Embryonic facial prominence (tissue), 1 donor: Measurements from ENCODE around the gene HEATR1.
"Not testable (repeated sequence)": the region's sequence is repeated elsewhere in the genome, so short reads cannot be mapped to it uniquely, and the experiment has no call there.

Experiments used
- DNase-seq: peaks from one replicate; pipeline ENCODE4 v3.0.0-alpha.2; 2016; ENCODE audit errors: extremely low spot score

Gene HEATR1

GRCh38 chr1:236581528-236581927 lies 22.8 kb downstream of the HEATR1 start:
- DNase-seq = no peak

- DNase-seq = not testable (repeated sequence)
Observed at GRCh38 chr1:236580404-236580803, 23.9 kb downstream of the HEATR1 start.

GRCh38 chr1:236578661-236579060 lies 25.7 kb downstream of the HEATR1 start:
- DNase-seq = no peak

GRCh38 chr1:236577041-236577440 lies 27.3 kb downstream of the HEATR1 start:
- DNase-seq = not testable (repeated sequence)

GRCh38 chr1:236576004-236576403 lies 28.3 kb downstream of the HEATR1 start:
- no peak for DNase-seq

- no peak for DNase-seq
Observed at GRCh38 chr1:236575523-236575922, 28.8 kb downstream of the HEATR1 start.

- DNase-seq = no peak
Observed at GRCh38 chr1:236568285-236568894, 35.9 kb downstream of the HEATR1 start.

GRCh38 chr1:236565530-236565929 lies 38.8 kb downstream of the HEATR1 start:
- no peak for DNase-seq

GRCh38 chr1:236561976-236562375 lies 42.3 kb downstream of the HEATR1 start:
- no peak for DNase-seq

- no peak for DNase-seq
Observed at GRCh38 chr1:236560213-236560771, 44.0 kb downstream of the HEATR1 start.

GRCh38 chr1:236558846-236559245 lies 45.5 kb downstream of the HEATR1 start:
- DNase-seq = no peak

GRCh38 chr1:236558081-236558480 lies 46.2 kb downstream of the HEATR1 start:
- no peak for DNase-seq

GRCh38 chr1:236556606-236557005 lies 47.7 kb downstream of the HEATR1 start:
- DNase-seq = no peak

GRCh38 chr1:236553370-236553769 lies 50.9 kb downstream of the HEATR1 start:
- DNase-seq = no peak

GRCh38 chr1:236552901-236553300 lies 51.4 kb downstream of the HEATR1 start:
- DNase-seq = no peak

GRCh38 chr1:236552096-236552495 lies 52.2 kb downstream of the HEATR1 start:
- DNase-seq = no peak

- DNase-seq = no peak
Observed at GRCh38 chr1:236550961-236551851, 53.1 kb downstream of the HEATR1 start.

- no peak for DNase-seq
Observed at GRCh38 chr1:236548452-236548851, 55.9 kb downstream of the HEATR1 start.

GRCh38 chr1:236545621-236546169 lies 58.6 kb downstream of the HEATR1 start:
- DNase-seq = no peak

- no peak for DNase-seq
Observed at GRCh38 chr1:236543065-236543669, 61.1 kb downstream of the HEATR1 start.

- DNase-seq = no peak
Observed at GRCh38 chr1:236541710-236542109, 62.6 kb downstream of the HEATR1 start.

- no peak for DNase-seq
Observed at GRCh38 chr1:236540813-236541465, 63.4 kb downstream of the HEATR1 start.
